Chondrocyte (in vitro differentiated cells): ENCODE measurements around the gene IRF7. TPM values are rescaled to one million over a fixed set of nuclear protein-coding genes. Genes with fewer than 3 reads are reported as not detected.

Experiments used
- DNase-seq: peaks from one replicate; pipeline ENCODE4 v3.0.0; 2021; ENCODE audit warnings: mixed read lengths, low spot score
- H3K27ac Mint-ChIP-seq: one replicate; pipeline ENCODE4 v1.8.0; 2021; ENCODE audit warnings: mild to moderate bottlenecking, moderate library complexity, mixed read lengths; ENCODE audit not compliant: unreplicated experiment
- H3K27me3 Mint-ChIP-seq: 2 replicates; pipeline ENCODE4 v1.8.0; 2021; ENCODE audit warnings: low read depth, mixed read lengths
- H3K36me3 Mint-ChIP-seq: 2 replicates; pipeline ENCODE4 v1.8.0; 2021; ENCODE audit warnings: low read depth, mixed read lengths
- H3K4me1 Mint-ChIP-seq: 2 replicates; pipeline ENCODE4 v1.8.0; 2021; ENCODE audit warnings: low read depth, mild to moderate bottlenecking, mixed read lengths
- H3K4me3 Mint-ChIP-seq: one replicate; pipeline ENCODE4 v1.8.0; 2021; ENCODE audit warnings: mild to moderate bottlenecking, moderate library complexity, mixed read lengths; ENCODE audit not compliant: unreplicated experiment
- H3K9me3 Mint-ChIP-seq: 2 replicates; pipeline ENCODE4 v1.8.0; 2021; ENCODE audit warnings: low read depth, mixed read lengths
- CTCF ChIP-seq: fragments of 200-600 bp; sonication (generic); IDR thresholded peaks from 2 replicates; pipeline ENCODE4 v1.5.0; 2021; ENCODE audit warnings: antibody characterized with exemption, mild to moderate bottlenecking, moderate library complexity
- total RNA-seq: library from RNA; stranded (reverse); gene quantifications from 3 replicates; pipeline ENCODE4 v1.2.1, GENCODE V29; 2021

IRF7 gene
- total RNA-seq, 1 donor from 2014 or later = 11.4 TPM

DNA sequence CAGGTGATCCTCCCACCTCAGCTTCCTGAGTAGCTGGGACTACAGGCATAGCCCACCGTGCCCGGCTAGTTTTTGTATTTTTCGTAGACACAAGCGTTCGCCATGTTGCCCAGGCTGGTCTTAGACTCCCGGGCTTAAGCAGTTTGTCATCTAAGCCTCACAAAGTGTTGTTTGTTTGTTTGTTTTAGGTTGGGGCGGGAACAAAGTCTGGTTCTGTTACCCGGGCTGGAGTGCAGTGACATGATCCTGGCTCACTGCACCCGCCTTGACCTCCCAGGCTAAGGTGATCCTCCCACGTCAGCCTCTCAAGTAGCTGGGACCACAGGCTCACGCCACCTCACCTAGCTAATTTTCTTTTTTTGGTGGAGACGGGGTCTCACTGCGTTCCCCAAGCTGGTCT is 12.6 kb downstream of the IRF7 start:
- TF ChIP-seq CTCF = no peak
- Mint-ChIP-seq H3K27me3 (no peaks in the 10 kb centered on the region), H3K4me3 (no peak overlapping the region), H3K9me3 (no peaks in the 10 kb centered on the region), H3K27ac (no peak overlapping the region), H3K4me1 (no peaks in the 10 kb centered on the region), H3K36me3 (peaks cover 31% of the 10 kb centered on the region)
- DNase-seq = no peak

- H3K27ac Mint-ChIP-seq = no peak overlapping the region
- TF ChIP-seq CTCF = no peak
- no peaks in the 10 kb centered on the region for H3K9me3 Mint-ChIP-seq
- no peaks in the 10 kb centered on the region for H3K4me1 Mint-ChIP-seq
- peaks cover 32% of the 10 kb centered on the region for H3K36me3 Mint-ChIP-seq
- H3K27me3 Mint-ChIP-seq = no peaks in the 10 kb centered on the region
- no peak overlapping the region for H3K4me3 Mint-ChIP-seq
- no peak for DNase-seq
Observed at GRCh38 chr11:601573-602245, 14.0 kb downstream of the IRF7 start.

GRCh38 chr11:598005-598680 is 17.6 kb downstream of the IRF7 start:
- Mint-ChIP-seq H3K36me3 (peaks cover 31% of the 10 kb centered on the region), H3K4me3 (no peak overlapping the region), H3K4me1 (no peaks in the 10 kb centered on the region), H3K27me3 (no peaks in the 10 kb centered on the region), H3K9me3 (no peaks in the 10 kb centered on the region), H3K27ac (no peak overlapping the region)
- TF ChIP-seq CTCF = no peak
- DNase-seq = no peak

GRCh38 chr11:597166-597725 is 18.5 kb downstream of the IRF7 start:
- Mint-ChIP-seq H3K9me3 (no peaks in the 10 kb centered on the region), H3K27me3 (no peaks in the 10 kb centered on the region), H3K4me1 (no peaks in the 10 kb centered on the region), H3K4me3 (no peak overlapping the region), H3K27ac (no peak overlapping the region), H3K36me3 (peaks cover 35% of the 10 kb centered on the region)
- DNase-seq = no peak
- TF ChIP-seq CTCF = peak; percentile 27

DNA sequence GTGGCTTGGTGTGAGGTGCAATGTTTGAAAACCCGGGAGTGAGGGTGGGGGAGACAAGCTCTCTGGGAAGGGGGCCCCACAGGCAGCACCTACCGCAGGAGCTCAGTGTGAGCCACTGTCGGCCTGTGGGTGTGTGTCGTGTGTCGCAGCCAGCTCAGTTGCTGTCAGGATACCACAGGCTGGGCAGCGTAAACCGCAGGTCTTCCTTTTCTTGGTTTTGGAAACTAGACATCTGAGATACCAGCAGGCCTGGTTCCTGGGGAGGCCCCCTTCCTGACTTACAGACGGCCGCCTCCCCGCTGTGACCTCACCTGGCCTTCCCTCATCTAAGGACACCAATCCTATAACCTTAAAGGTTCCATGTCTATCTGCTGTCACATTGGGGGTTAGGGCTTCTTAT is 19.4 kb downstream of the IRF7 start:
- H3K9me3 Mint-ChIP-seq = no peaks in the 10 kb centered on the region
- H3K4me3 Mint-ChIP-seq = no peak overlapping the region
- no peak for TF ChIP-seq CTCF
- no peaks in the 10 kb centered on the region for H3K27me3 Mint-ChIP-seq
- no peaks in the 10 kb centered on the region for H3K4me1 Mint-ChIP-seq
- no peak overlapping the region for H3K27ac Mint-ChIP-seq
- H3K36me3 Mint-ChIP-seq = peaks cover 31% of the 10 kb centered on the region
- no peak for DNase-seq
